Measurements from ENCODE around the gene DDX54.

The DDX54 gene

GRCh38 chr12:113224955-113225354 lies 39.7 kb upstream of the DDX54 start:
- no peak for DNase-seq (ENCODE audit: low read depth)
- no peak overlapping the region for H3K4me3 ChIP-seq (ENCODE audit: low read depth, low read length)
- TF ChIP-seq CTCF (IDR thresholded peaks at IDR 0.05; ENCODE audit: control insufficient read depth, extremely low read depth, insufficient read depth) = no peak

DNA sequence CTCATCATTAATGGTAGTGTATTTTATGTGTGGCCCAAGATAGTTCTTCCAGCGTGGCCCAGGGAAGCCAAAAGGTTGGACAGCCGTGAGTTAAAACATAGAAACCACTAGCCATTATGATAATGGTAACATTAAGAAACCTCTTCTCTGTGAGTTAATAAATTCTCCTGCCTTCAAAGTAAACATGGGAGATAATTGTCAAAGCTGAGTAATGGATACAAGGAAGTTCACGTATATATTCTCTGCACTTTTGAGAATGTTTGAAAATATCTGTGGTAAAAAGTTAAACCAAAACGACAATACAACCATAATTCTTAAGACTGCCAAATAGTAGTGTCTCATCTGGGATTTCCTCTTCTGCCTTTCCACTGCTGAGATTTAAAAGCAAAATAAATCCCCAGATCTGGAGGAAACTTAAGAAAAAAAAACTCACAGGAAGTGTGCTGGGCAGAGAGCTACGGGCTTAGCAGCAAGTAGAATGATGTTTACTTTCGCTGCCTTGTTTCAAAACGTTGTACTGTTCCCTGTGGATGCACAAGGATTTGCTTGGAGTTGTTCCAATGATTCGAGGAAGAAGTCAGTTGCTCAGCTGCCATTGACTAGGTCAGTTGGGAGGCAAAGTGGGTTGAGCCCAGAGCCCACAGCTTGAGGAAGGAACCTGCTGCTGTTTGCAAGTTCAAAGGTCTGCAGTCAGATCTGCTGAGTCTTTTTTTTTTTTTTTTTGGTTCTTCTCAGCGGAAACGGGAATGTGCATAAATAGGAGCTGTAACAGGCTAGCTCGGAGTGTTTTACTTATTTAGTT lies 37.7 kb upstream of the DDX54 start:
- peak; percentile 92 for DNase-seq (ENCODE audit: low read depth)
- peak overlapping the region; percentile 73 for H3K4me3 ChIP-seq (ENCODE audit: low read depth, low read length)
- TF ChIP-seq CTCF (IDR thresholded peaks at IDR 0.05; ENCODE audit: control insufficient read depth, extremely low read depth, insufficient read depth) = no peak

- H3K4me3 ChIP-seq (ENCODE audit: low read depth, low read length) = peak overlapping the region; percentile 73
- no peak for TF ChIP-seq CTCF (IDR thresholded peaks at IDR 0.05; ENCODE audit: control insufficient read depth, extremely low read depth, insufficient read depth)
- DNase-seq (ENCODE audit: low read depth) = no peak
These were observed 36.9 kb upstream of the DDX54 start for GRCh38 chr12:113221997-113222729.

- TF ChIP-seq CTCF (IDR thresholded peaks at IDR 0.05; ENCODE audit: control insufficient read depth, extremely low read depth, insufficient read depth) = no peak
- DNase-seq (ENCODE audit: low read depth) = peak; percentile 100
- H3K4me3 ChIP-seq (ENCODE audit: low read depth, low read length) = peak within 1 kb of the TSS; percentile 73
These were observed 36.1 kb upstream of the DDX54 start, which contains the start of gene TPCN1 for GRCh38 chr12:113221181-113221996. Gene TPCN1, plus strand, starts transcription at chr12:113221464. Its CDS starts 5,389 bp downstream, at chr12:113226853.

- no peak for TF ChIP-seq CTCF (IDR thresholded peaks at IDR 0.05; ENCODE audit: control insufficient read depth, extremely low read depth, insufficient read depth)
- H3K4me3 ChIP-seq (ENCODE audit: low read depth, low read length) = peak overlapping the region; percentile 73
- no peak for DNase-seq (ENCODE audit: low read depth)
These were observed 35.4 kb upstream of the DDX54 start for GRCh38 chr12:113220593-113221180.

GRCh38 chr12:113216027-113216426 lies 30.7 kb upstream of the DDX54 start:
- no peak for DNase-seq (ENCODE audit: low read depth)
- TF ChIP-seq CTCF (IDR thresholded peaks at IDR 0.05; ENCODE audit: control insufficient read depth, extremely low read depth, insufficient read depth) = no peak
- no peak overlapping the region for H3K4me3 ChIP-seq (ENCODE audit: low read depth, low read length)

All from LNCaP clone FGC (cell line).